Natural killer cell (primary cell): Measurements from ENCODE around the gene METTL21A. TPM values are rescaled to one million over a fixed set of nuclear protein-coding genes. Genes with fewer than 3 reads are reported as not detected.

ENCODE experiments used
- ATAC-seq, 3 donors: fragments of 150-1000 bp in 2 of 3; fragments of 200-7000 bp in 1 of 3; cut with Tn5 transposase; 1 replicate in 1 of 3; 2 replicates in 2 of 3; pipeline ENCODE4 v1.10.0; 2021; ENCODE audit warnings: mild to moderate bottlenecking in 2 of 3, moderate library complexity in 2 of 3
- DNase-seq, 2 donors: peaks; one replicate each; pipeline versions ENCODE4 v3.0.0 to v3.0.0-alpha.2; 2013 to 2021; ENCODE audit warnings: mixed read lengths in 1 of 2
- H3K27ac ChIP-seq: one replicate; pipeline ENCODE4 v1.5.1; 2013; ENCODE audit warnings: mild to moderate bottlenecking, low read length
- H3K27me3 ChIP-seq: one replicate; pipeline ENCODE4 v1.6.1; 2013; ENCODE audit warnings: low read length; ENCODE audit not compliant: control insufficient read depth, insufficient read depth
- H3K36me3 ChIP-seq: one replicate; pipeline ENCODE4 v1.6.1; 2013; ENCODE audit warnings: low read length; ENCODE audit not compliant: control insufficient read depth, insufficient read depth
- H3K4me1 ChIP-seq: one replicate; pipeline ENCODE4 v1.6.1; 2013; ENCODE audit warnings: low read length; ENCODE audit not compliant: control insufficient read depth, insufficient read depth
- H3K4me3 ChIP-seq: one replicate; pipeline ENCODE4 v1.5.1; 2013; ENCODE audit warnings: low read length
- H3K9me3 ChIP-seq: one replicate; pipeline ENCODE4 v1.6.1; 2013; ENCODE audit warnings: low read length; ENCODE audit not compliant: control insufficient read depth, insufficient read depth
- H3K27ac Mint-ChIP-seq, 2 donors: one replicate each; pipeline ENCODE4 v1.8.0; 2022; ENCODE audit warnings: mild to moderate bottlenecking in 2 of 2, mixed read lengths in 2 of 2, moderate library complexity in 1 of 2
- H3K27me3 Mint-ChIP-seq, 2 donors: one replicate each; pipeline ENCODE4 v1.8.0; 2022; ENCODE audit warnings: low read depth in 2 of 2, mixed read lengths in 2 of 2
- H3K36me3 Mint-ChIP-seq: one replicate; pipeline ENCODE4 v1.8.0; 2022; ENCODE audit warnings: mixed read lengths
- H3K4me1 Mint-ChIP-seq, 2 donors: one replicate each; pipeline ENCODE4 v1.8.0; 2022; ENCODE audit warnings: mixed read lengths in 2 of 2
- H3K4me3 Mint-ChIP-seq: one replicate; pipeline ENCODE4 v1.8.0; 2022; ENCODE audit warnings: mild to moderate bottlenecking, moderate library complexity, mixed read lengths
- H3K9me3 Mint-ChIP-seq, 2 donors: one replicate each; pipeline ENCODE4 v1.8.0; 2022; ENCODE audit warnings: mixed read lengths in 2 of 2
- WGBS: methylation state at CpG from one replicate; pipeline ENCODE4 v1.1.7; 2013; ENCODE audit warnings: missing lambda C conversion rate; ENCODE audit not compliant: insufficient coverage; 5-methylcytosine and 5-hydroxymethylcytosine counted together
- intact Hi-C: fragments of 100-400 bp; cut with micrococcal nuclease; formaldehyde crosslinking; loops from one replicate; pipeline ENCODE4 v1.14.2; 2022
- total RNA-seq, 4 donors: library from RNA; stranded (reverse); fragments of 120-200 nt in 1 of 4; gene quantifications; one replicate each; pipeline versions ENCODE4 v1.2.3 to v1.2.4, GENCODE V29; 2013 to 2022
- TF ChIP-seq, protein P1 (sequence below): fragments of 200-600 bp; IDR thresholded peaks from one replicate; pipeline ENCODE4 v1.8.0; 2022; ENCODE audit warnings: antibody characterized with exemption

METTL21A gene
- total RNA-seq, 3 donors from 2014 or later (not counting 1 experiment from before 2014, with no cell fraction given) = 10.1 to 11.5 (median 11.0) TPM

DNA sequence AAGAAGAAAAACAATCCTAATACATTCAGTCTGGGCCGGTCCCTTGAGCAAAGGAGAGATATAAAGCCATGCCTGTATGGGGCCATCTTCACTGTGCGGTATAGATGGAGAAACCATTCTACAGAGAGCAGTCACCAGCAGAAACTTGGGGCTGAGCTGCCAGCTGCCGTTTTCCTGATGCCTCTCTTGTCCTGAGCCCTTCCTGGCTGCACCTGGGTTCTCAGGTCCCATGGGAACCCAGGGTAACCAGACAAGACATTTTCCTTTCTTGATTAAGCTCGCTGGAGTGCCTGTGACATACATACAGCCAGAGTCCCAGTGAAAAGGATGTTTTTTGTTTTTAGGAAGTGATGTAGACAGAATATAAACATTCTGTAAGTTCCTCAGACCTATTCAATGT is 5.3 kb upstream of the METTL21A start:
- H3K4me3 Mint-ChIP-seq = no peak overlapping the region
- Histone ChIP-seq H3K27me3 (no peaks in the 10 kb centered on the region), H3K36me3 (no peaks in the 10 kb centered on the region), H3K4me3 (no peak overlapping the region), H3K9me3 (no peaks in the 10 kb centered on the region), H3K4me1 (peaks cover 14% of the 10 kb centered on the region), H3K27ac (no peak overlapping the region)
- no peak for ATAC-seq
- H3K4me1 Mint-ChIP-seq = peaks cover 10 to 14% of the 10 kb centered on the region in 2 donors
- WGBS = 71% methylated on average over 4 of the region's 4 CpGs
- TF ChIP-seq, protein P1, sequence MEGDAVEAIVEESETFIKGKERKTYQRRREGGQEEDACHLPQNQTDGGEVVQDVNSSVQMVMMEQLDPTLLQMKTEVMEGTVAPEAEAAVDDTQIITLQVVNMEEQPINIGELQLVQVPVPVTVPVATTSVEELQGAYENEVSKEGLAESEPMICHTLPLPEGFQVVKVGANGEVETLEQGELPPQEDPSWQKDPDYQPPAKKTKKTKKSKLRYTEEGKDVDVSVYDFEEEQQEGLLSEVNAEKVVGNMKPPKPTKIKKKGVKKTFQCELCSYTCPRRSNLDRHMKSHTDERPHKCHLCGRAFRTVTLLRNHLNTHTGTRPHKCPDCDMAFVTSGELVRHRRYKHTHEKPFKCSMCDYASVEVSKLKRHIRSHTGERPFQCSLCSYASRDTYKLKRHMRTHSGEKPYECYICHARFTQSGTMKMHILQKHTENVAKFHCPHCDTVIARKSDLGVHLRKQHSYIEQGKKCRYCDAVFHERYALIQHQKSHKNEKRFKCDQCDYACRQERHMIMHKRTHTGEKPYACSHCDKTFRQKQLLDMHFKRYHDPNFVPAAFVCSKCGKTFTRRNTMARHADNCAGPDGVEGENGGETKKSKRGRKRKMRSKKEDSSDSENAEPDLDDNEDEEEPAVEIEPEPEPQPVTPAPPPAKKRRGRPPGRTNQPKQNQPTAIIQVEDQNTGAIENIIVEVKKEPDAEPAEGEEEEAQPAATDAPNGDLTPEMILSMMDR = no peak
- DNase-seq = no peak
- no peaks in the 10 kb centered on the region for H3K27me3 Mint-ChIP-seq
- H3K36me3 Mint-ChIP-seq = no peaks in the 10 kb centered on the region
- no peaks in the 10 kb centered on the region for H3K9me3 Mint-ChIP-seq
- no peak overlapping the region for H3K27ac Mint-ChIP-seq
- intact Hi-C loops = no loop called here

DNA sequence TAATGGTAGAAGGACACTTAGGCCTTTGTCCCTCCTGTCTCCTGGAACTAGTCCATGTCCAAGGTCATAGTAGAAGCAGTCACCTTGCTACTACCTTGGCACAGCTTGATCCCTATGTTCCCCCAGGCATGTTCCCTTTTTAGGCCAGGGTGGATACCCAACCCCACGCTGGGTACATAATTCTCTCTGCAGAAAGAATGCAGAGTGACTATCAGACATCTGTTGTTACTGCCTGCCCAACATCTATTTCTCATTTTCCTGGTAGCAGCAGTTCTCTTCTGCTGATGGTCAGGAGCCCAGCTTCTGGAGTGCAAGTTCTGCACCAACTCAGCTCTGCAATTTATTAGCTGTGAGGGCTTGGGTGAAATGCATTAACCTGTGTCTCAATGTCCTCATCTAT is 4.4 kb upstream of the METTL21A start:
- H3K36me3 Mint-ChIP-seq = no peaks in the 10 kb centered on the region
- H3K36me3 ChIP-seq = no peaks in the 10 kb centered on the region
- no peak overlapping the region for H3K4me3 Mint-ChIP-seq
- intact Hi-C loops = loop anchor here (5.0 kb wide), 1 partner anchor 862 kb away; the partner anchor contains the start of genes FASTKD2 and MDH1B
- DNase-seq (no peak), ATAC-seq (no peak)
- TF ChIP-seq, protein P1 = no peak
- peaks cover 14% of the 10 kb centered on the region for H3K4me1 ChIP-seq
- H3K9me3 ChIP-seq = no peaks in the 10 kb centered on the region
- no peak overlapping the region for H3K27ac ChIP-seq
- no peaks in the 10 kb centered on the region for H3K9me3 Mint-ChIP-seq
- peaks cover 10 to 14% of the 10 kb centered on the region in 2 donors for H3K4me1 Mint-ChIP-seq
- 90% methylated on average over 1 of the region's 1 CpG for WGBS
- peak overlapping the region in 1 of 2 donors; percentile 31 for H3K27ac Mint-ChIP-seq
- no peak overlapping the region for H3K4me3 ChIP-seq
- H3K27me3 Mint-ChIP-seq = no peaks in the 10 kb centered on the region
- no peaks in the 10 kb centered on the region for H3K27me3 ChIP-seq

DNA sequence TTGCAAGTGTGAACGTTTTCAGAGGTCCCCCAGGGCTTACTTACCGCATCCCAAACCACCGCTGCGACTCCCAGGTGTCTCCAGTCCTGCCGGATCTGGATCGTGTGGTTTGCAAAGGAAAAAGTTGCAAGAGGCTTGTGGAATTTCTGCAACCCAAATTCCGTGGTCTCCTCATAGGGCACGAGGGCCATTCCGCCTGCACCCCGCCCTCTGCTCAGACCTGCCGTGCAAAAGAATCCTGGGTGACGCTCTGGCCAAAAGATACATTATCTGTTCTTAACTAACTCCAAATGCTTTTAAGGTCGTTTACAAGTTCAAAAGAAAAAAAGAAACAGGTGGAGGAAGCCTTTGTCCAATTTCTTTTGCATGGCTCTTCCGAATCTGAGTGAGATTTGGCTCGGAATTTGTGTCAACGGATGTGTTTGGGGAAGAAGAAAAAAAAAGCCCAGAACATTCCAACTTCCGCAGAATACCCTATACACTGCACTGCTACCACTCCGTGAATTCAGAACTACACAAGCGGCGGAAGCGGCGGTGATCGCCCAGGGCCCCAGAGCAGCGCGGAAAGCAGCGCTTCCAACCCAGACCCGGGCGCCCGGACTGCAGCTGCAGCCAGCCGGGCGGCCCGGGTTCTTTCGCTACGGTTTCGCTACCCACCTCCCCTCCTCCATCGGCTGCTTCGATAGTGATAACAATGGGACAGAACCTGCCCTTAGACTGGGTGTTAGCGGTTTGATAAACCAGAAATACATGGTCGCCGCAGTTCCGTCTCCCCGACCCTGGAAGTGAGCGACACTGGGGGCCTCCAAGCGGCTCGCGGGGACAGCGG is 795 bp downstream of the METTL21A start:
- peaks cover 23% of the 10 kb centered on the region for H3K4me1 ChIP-seq
- Mint-ChIP-seq H3K27ac (peak overlapping the region; percentile 88 to 89), H3K36me3 (no peaks in the 10 kb centered on the region), H3K4me3 (peak overlapping the region; percentile 94), H3K4me1 (peaks cover 24 to 36% of the 10 kb centered on the region in 2 donors), H3K27me3 (no peaks in the 10 kb centered on the region), H3K9me3 (no peaks in the 10 kb centered on the region)
- peak overlapping the region; percentile 86 for H3K4me3 ChIP-seq
- peak overlapping the region; percentile 97 for H3K27ac ChIP-seq
- peak; percentile 22 to 51 (median 23) for ATAC-seq
- under 1% methylated on average over 44 of the region's 47 CpGs for WGBS
- TF ChIP-seq, protein P1 = no peak
- intact Hi-C loops = loop anchor here (1.0 to 5.0 kb wide), 5 partner anchors 87 to 857 kb away; partner anchors contain the start of genes CCNYL1, CREB1, FASTKD2 and MDH1B
- no peaks in the 10 kb centered on the region for H3K27me3 ChIP-seq
- DNase-seq = peak; percentile 59 to 79
- H3K9me3 ChIP-seq = no peaks in the 10 kb centered on the region
- H3K36me3 ChIP-seq = peaks cover 14% of the 10 kb centered on the region
